Stimulated activated CD4-positive, alpha-beta T cell treated with anti-CD3 and anti-CD28 coated beads, Interleukin-1b, Interleukin-23, amount 100 ng/mL, for 24 hours (primary cell): ENCODE measurements around the gene APOB.

ENCODE experiments used
- DNase-seq, 4 experiments: peaks; one replicate each; pipeline ENCODE4 v3.0.0-alpha.2; 2020; ENCODE audit warnings: low read depth in 4 of 4, low spot score in 1 of 4

The APOB gene

DNA sequence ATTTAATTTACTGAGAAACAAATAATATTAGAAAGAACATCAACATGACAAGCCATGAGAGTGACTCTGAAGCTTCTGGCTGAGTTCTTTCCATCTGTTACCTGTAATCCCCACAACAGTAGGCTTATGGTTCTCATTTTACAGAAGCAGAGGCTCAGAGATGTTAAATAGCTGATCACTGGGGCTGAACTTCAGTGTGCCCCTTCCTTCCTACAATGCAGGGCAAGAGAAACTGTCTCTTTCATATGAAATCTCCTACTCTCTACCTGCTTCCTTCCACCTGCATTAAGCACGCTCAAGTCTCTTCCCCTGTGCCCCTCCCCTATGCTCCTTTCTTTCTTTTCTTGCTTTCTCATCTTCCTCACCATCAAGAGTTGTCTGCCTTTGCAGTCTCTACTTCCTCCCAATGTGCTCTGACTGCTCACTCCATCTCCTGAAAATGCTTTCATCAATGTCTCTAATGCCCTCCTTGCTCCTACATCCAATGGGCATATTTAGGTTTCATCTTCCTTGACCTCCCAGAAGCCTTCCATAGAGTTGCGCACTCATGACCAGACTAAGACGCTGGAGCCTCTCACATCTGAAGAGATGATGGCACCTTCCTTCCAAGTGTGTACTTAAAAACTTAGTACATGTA, 23.7 kb downstream of the APOB start:
- DNase-seq, result no peak

DNA sequence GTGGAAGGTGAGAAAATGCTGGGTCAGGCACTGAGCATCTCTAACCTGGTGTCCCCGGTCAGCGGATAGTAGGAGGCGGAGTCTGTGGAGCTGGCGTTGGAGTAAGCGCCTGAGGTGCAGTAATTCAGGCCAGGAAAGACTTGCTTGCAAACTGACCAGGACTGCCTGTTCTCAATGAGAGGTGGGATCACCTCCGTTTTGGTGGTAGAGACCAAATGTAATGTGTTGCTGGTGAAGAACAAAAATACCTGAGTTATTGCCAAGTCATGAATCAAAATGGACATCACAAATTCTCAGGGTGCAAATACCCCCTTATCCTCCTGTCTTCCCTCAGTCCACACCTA, 24.2 kb downstream of the APOB start:
- DNase-seq, result no peak

DNA sequence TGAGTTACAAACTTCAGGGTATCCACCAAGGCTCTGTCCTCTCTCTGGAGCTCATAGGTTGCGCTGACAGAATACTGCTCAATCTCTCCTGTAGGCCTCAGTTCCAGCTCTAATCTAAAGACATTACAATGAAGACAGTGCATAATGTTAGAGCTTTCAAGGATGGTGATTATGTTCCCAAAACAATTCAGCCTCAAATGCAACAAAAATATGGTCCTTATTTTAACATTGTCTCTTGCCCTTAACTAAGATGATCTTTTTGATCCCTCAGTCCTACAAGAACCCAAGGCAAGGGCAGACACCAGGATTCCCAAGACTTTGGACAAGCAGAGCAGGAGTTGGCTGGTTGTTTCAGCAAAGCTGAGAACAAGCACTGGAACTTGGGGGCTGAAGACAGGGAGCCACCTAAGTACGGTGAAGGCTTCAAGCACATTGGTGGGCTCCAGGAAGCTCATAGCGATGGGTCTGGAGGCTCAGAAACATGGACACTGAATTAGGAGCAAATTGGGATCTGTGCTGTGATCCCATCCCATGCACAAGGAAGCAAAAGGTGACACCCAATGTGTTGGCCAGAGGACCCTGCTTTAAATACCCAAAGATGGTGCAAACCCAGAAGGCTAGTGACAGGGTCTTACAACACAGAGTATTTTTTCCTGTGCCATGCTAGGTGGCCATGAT, 24.7 kb downstream of the APOB start:
- DNase-seq, result no peak

DNA sequence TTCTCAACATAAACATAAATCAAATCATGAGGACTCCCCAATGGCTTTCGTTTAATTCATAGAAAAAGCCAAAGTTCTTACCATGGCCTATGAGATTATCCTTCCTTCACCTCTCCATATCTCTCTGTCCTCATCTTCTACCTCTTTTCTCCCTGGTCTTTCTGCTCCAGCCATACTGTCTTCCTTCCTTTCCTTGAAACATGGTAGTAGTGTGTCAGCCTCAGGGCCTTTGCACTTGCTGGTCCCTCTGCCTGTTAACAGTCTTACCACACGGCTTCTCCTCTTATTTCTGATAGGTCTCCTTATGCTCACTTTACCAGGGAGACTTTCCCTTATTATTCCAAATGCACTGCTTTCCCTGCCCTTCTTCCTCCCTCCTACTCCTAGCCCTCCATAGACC, 25.6 kb downstream of the APOB start:
- DNase-seq, result no peak

DNA sequence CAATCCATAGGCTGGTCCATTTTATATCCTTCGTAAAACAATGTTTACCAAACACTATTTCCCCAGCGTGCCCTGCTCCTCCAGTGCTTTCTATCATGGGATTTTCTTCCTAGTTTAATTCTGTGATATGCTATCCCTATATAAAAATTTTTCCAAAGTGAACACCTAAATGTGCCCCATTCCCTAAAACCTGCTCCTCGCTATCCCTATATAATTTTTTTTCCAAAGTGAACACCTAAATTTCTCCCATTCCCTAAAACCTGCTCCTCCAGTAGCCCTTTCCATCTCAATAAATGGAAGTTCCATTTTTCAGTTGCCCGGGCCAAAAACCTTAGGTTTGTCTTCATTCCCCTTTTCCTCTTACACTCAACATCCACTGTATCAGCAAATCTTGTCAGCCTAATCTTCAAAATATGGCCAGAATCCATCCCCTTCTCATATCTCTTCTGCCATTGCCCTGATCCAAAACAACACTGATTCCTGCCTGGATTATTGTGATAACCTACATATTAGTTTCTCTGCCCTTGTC, 26.1 kb downstream of the APOB start:
- DNase-seq, result no peak

DNA sequence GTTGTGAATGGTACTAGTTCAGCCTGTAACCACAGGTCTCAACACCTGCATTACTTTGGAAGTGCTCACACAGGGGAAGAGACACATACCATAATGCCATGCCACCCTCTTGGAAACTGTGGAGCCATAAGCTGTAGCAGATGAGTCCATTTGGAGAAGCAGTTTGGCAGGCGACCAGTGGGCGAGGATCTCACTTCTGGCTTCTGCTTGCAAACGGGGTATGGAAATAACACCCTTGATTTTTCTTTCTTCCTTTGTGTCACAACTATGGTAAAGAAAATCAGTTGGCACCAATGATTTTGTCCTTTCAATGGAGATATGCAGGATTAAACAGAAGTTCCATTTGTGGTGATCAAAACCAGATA, 28.6 kb downstream of the APOB start:
- DNase-seq, result no peak

DNA sequence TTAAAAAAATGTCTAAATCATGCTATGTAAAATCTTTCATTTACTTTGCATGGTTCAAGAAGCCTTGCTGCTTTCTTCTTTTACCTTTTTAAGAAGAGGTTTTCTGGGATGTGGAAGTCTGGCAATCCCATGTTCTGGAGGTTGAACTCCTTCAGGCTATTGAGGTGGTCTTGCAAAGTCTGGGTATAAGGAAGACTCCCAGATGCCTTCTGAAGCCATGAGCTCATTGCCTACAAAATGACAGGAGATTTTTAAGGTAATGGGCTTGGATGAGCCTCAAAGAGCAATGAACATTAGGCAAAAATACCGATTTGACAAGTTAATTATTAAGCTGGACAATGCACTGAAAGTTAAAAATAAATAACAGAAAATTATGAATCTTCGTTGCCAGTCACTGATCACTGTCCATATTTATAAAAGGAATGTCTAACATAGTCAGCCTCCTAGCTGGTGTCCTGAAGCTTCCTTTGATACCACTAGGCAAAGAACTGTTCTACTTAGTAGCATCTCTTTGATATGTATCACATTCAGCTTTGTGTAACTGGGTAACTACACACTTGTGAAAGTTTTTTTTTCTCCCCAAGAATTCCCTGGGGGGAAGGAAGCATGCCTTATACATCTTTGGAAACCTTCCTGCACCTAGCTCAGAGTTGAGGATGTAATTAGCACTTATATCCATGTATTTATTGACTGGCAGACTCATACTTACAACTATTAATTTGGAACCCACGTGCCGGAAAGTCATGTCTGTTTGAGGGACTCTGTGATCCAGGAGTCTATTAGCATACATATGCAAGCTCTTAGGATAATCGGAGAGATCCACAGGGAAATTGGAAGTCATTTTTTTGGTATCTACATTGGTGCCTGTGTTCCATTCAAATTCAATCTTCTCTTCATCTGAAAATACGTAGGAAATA, 29.3 kb downstream of the APOB start:
- no peak for DNase-seq

DNA sequence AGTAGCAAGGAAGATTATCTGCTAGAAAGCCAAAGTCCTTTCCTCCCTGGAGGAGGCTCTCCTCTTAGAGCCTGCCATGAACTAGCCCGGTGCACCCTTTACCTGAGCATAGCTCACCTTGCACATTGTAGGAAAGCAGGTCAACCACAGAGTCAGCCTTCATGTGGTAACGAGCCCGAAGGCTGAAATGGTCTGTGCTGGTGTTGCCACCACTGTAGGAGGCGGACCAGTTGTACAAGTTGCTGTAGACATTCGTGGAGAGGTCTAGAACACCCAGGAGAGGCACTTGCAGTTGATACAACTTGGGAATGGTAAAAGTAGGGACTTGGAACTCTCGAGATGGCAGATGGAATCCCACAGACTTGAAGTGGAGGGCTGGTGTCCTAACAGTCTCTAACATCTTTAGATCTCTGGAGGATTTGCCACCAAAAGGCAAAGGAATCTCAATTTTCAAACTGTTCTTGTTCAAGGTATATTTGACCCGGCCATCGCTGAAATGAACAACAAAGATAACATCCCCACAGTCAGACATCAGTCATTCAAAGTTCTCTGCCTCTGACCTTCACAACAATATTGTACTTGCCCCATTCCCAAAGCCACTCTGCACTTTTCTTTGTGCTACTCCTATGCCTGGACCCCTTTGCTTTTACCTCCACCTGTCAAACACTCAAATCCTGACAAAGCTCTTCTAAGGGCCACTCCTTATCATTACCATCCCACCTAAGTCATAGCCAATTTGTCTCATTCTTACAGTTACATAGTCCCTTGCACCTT, 30.6 kb downstream of the APOB start:
- no peak for DNase-seq

DNA sequence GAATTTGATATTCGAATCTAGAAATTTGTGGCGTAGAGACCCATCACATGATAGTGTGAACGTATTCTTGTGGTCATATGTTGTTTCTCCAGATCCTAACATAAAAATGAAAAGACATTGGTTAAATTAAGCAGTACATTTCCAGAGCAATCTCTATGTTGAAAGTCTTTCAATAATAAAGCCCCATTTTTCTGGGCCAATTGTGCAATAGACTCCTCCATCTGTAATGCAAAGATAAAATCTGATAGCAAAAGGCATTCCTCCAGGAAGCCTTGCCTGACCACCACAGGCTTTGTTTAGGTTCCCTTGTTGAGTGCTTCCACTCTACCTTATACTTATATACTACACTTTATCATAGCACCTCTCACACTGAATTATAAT, 31.3 kb downstream of the APOB start:
- DNase-seq, result no peak

DNA sequence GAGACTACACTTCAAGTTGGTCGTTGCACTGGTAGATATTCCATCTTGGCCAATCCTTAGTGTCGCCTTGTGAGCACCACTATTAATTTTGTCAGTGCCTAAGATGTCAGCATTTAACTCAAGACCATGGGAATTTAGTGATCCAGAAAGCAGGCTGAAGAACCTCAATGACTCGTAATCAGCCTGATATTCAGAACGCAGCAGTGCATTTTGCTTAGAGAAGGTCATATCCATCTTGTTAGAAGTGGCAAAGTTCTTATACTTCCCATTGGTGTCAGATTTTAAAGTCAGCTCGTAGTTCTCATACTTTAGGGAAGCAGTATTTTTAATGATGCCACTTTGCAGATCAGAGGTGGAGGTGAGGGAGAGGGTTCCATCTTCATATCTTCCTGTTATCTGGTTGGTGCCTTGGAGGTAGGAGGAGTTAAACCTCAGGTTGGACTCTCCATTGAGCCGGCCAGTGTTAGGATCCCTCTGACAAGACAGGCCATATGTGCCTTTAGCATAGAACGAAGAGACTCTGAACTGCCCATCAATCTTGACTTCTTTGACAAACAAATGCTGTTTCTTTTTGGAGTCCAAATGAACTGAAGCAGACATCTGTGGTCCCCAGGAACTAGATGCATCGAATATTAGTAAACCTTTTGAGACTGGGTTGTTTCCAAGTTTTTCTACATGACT, 31.9 kb downstream of the APOB start:
- DNase-seq, result no peak

DNA sequence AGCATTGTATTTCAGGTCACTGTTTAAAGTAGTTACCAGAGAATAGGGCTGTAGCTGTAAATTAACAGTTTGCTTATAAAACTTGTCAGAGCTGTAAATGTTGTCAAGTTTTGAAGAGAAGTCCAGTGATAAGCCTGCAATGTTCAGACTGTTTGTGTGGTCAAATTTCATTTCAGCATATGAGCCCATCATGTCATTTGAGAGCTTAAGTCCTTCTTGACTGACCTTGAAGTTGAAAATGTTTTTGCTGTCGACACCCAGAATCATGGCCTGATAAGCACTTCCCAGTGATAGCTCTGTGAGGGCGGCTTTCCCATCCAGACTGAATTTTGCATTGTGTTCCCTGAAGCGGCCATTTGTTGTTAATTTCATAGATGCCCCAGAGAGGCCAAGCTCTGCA, 32.4 kb downstream of the APOB start:
- DNase-seq, result no peak

DNA sequence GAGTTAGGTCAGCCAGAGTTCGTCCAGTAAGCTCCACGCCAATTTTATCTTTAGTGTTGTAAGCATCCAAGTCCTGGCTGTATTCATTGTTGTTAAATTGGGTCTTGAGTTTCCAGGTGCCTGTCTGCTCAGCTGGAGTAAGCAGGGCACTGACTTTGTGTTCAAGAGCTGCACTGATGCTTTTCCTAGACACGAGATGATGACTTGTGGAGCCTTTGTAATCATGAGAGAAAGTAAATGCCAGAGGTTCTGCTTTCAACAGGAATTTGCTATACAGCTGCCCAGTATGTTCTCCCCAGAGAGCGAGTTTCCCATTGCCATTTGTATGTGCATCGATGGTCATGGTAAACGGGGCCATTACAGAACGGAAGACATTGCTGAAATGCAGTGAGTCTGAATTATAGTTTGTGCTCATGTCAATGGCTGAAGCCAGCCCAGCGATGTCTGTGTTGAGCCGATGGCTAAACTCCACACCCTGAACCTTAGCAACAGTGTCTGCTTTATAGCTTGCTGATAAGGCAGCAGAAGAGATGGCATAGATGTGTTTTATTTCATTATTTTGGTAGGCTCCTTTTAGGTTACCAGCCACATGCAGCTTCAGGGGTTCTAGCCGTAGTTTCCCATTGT, 32.9 kb downstream of the APOB start:
- no peak for DNase-seq

DNA sequence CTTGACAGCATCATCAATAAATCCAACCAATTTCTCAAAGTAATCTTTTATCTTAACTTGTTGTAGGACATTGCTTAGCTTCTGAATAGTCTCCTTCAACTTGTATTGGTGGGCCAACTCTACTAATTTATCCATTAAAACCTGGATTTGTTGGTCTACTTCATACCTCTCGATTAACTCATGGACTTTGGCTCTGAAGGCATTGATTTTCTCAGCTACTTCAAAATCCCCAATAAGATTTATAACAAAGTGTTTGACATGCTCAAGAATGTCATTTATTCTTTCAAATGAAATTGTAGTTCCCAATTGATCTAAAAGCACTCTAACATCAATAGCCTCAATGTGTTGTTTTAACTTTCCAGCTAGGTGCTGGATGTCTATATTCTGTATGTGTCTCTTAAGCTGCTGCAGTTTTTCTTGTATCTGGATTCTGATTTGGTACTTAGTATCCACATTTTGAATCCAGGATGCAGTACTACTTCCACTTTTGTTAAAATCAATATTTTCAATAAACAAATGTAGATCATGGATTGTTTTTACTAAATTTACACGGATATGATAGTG, 34.1 kb downstream of the APOB start:
- DNase-seq, result no peak

DNA sequence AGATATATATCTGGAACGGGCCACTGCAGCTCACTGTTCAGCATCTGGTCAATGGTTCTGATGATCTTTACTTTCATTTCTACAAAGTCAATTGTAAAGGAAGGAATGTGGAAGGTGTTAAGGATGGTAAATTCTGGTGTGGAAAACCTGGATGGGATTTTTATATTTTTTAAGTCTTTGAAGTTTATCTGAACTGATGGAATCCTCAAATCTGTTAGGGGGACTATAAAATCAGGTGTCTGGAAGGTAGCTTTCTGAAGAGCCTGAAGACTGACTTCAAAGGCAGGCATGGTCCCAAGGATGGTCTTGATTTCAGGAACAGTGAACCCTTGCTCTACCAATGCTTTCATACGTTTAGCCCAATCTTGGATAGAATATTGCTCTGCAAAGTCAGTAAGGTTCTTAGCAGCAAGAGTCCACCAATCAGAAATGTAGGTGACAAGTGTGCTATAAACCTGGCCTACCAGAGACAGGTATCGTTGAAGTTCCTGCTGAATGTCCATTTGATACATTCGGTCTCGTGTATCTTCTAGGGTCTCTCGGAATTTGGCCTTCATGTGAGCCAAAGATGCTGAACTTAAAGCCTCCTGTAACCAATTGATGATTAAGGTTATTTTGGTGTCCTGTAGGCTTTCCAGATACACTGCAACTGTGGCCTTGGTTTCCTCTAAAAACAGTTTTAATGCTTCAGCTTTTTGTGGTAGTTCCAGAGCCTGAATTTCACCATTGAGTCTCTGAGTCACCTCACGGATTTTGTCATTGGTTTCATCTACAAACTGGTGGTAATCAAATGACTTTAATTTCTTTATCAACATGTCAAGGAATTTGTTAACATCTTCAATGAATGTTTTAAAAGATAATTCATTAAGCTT, 34.8 kb downstream of the APOB start:
- no peak for DNase-seq

DNA sequence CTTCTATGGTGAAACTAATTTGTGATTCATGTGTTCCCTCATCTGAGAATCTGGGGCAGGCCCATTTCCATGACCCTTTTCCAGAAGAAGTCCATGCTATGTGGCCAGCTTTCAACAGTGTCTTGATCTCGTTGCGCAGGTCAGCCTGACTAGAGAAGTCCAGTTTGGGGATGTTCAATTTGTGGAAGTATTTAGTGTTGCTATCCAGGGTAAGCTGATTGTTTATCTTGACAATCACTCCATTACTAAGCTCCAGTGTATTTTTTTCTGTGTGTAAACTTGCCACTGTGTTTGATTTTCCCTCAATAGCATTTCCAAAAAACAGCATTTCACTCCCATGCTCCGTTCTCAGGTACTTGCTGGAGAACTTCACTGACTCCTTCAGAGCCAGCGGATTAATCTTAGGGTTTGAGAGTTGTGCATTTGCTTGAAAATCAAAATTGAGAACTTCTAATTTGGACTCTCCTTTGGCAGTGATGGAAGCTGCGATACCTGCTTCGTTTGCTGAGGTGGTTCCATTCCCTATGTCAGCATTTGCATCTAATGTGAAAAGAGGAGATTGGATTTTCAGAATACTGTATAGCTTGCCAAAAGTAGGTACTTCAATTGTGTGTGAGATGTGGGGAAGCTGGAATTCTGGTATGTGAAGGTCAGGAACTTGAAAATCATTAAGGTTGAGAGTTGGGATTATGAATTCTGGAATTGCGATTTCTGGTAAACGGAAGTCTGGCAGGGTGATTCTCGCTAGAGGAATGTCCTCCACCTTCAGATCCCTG, 35.7 kb downstream of the APOB start:
- DNase-seq, result no peak

DNA sequence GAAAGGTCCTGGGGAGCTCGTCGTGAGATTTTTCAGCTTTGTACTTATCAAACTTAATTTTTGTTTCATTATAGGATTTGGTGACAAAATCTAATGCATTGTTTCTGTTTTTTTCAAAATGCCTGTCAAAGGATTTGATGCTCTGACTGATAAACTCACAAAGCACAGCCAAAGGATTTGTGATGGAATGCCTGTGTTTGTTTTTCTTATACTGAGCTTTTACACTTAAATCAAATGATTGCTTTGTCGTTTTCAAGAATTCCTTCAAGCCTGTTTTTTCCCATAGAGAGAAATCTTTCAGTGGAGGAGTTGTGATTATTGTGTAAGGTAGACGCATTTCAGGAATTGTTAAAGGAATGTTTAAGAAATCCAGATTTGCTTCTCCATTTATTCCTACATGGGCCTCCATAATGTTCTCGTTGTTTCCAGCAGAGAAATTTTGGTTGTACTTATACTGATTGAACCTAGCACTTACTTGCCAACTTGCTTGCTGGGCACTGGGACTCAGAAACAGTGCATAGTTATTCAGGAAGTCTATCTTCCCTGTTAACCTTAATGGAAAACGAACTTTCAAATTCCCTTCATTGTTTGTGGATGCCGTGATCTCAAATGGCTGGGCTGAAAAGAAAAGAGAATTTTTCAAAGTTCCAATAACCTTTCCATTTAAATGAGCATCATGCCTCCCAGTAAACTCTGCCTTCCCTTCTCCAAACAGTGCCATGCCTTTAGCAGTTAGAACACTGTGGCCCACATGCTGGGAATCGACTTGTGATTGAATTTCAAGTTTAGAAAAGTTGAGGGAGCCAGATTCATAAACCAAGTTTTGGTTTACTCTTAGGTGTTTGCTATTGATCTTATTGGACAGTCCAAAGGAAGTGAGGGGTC, 36.5 kb downstream of the APOB start:
- no peak for DNase-seq

DNA sequence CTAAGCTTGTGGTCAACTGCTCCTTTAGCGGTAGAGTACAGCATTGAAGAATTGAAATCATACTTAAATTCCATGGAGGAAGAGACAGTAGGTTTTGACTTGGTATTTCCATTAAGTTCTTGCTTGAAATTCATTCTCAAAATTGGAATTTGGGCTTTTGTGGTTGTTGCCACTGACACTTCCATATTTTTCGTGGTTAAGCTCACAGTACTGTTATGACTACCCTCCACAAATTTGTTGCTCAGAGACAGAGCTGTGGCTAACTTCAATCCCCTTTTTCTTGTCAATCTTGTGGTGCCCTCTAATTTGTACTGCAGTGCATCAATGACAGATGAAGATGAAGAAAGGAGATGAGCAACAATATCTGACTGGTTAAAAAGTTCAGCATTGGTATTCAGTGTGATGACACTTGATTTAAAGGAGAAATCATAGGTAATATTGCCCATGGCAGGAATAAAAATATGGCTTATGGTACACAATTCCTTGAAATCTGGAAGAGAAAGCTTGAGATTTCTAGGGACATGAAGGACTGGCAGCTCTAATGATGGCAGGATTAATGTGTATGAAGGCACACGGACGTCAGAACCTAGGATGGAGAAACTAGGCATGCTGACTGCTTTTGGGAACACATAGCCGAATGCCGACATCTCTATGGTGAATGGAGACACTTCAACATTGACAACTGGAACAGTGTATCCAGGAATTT, 37.3 kb downstream of the APOB start:
- no peak for DNase-seq
